B cell (primary cell): ENCODE measurements around the gene TUBAL3.

Experiments
- EZH2 ChIP-seq: IDR thresholded peaks from 2 replicates; pipeline ENCODE4 v1.6.1; 2012; ENCODE audit warnings: borderline replicate concordance, low read depth, mild to moderate bottlenecking, moderate library complexity, low read length; ENCODE audit not compliant: insufficient read depth, poor library complexity, severe bottlenecking
- TF ChIP-seq, protein P1 (sequence below): fragments of 200-600 bp; IDR thresholded peaks from one replicate; pipeline ENCODE4 v1.8.0; 2022; ENCODE audit warnings: antibody characterized with exemption, mild to moderate bottlenecking

DNA sequence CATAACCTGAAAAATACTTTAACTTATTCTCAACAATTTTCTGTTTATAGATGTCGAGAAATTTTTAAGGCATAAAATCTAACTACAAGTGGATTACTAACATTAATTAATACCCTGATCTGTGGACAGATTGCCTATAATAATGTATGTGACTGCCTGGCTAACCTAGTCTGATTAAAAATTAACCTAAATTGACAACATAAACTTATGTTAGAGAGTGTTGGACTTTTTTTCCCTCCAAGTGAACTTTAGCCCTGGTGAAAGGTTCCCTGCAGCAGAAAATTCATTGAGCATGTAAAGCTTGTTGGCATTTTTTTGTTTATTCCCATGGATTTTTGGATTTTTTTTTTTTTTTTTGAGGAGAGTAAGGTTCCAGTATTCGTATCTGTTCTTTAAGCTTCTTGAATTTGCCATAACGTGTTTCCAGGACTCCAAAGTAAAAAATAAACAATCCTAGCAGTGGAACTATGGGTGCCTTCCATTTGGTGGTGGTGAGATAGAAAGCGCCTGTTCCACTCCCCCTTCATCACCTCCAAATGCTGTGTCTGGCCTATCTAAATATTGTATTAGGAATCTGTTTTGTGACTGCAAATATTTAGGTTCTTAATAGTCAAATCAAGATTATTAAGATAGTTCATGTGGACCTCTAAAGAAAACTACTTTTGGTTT lies 43.8 kb upstream of the TUBAL3 start:
- TF ChIP-seq, protein P1, sequence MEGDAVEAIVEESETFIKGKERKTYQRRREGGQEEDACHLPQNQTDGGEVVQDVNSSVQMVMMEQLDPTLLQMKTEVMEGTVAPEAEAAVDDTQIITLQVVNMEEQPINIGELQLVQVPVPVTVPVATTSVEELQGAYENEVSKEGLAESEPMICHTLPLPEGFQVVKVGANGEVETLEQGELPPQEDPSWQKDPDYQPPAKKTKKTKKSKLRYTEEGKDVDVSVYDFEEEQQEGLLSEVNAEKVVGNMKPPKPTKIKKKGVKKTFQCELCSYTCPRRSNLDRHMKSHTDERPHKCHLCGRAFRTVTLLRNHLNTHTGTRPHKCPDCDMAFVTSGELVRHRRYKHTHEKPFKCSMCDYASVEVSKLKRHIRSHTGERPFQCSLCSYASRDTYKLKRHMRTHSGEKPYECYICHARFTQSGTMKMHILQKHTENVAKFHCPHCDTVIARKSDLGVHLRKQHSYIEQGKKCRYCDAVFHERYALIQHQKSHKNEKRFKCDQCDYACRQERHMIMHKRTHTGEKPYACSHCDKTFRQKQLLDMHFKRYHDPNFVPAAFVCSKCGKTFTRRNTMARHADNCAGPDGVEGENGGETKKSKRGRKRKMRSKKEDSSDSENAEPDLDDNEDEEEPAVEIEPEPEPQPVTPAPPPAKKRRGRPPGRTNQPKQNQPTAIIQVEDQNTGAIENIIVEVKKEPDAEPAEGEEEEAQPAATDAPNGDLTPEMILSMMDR: no peak
- no peak for TF ChIP-seq EZH2
